Stimulated activated memory B cell treated with anti-CD40 and anti-IgM and Interleukin-4, amounts not matched to agents 10 μg/mL and 1 μg/mL and 100 μg/mL, for 72 hours (primary cell): ENCODE results near the gene ENTPD6.
"Not testable (repeated sequence)": the region's sequence is repeated elsewhere in the genome, so short reads cannot be mapped to it uniquely, and the experiment has no call there.

Source experiments
- ATAC-seq: fragments of 150-1000 bp; cut with Tn5 transposase; 2 replicates; pipeline ENCODE4 v1.10.0; 2021
- H3K27ac Mint-ChIP-seq: one replicate; pipeline ENCODE4 v1.8.0; 2022; ENCODE audit warnings: mild to moderate bottlenecking, mixed read lengths
- H3K27me3 Mint-ChIP-seq: one replicate; pipeline ENCODE4 v1.8.0; 2022; ENCODE audit warnings: mixed read lengths
- H3K36me3 Mint-ChIP-seq: one replicate; pipeline ENCODE4 v1.8.0; 2022; ENCODE audit warnings: mixed read lengths
- H3K4me1 Mint-ChIP-seq: one replicate; pipeline ENCODE4 v1.8.0; 2022; ENCODE audit warnings: mixed read lengths
- H3K4me3 Mint-ChIP-seq: one replicate; pipeline ENCODE4 v1.8.0; 2022; ENCODE audit warnings: mild to moderate bottlenecking, moderate library complexity, mixed read lengths
- H3K9me3 Mint-ChIP-seq: one replicate; pipeline ENCODE4 v1.8.0; 2022; ENCODE audit warnings: mixed read lengths

The ENTPD6 gene

GRCh38 chr20:25177890-25178321, 17.6 kb upstream of the ENTPD6 start:
- Mint-ChIP-seq H3K27ac (no peak overlapping the region), H3K4me1 (no peaks in the 10 kb centered on the region), H3K27me3 (peaks cover 15% of the 10 kb centered on the region), H3K9me3 (peaks cover 5% of the 10 kb centered on the region), H3K36me3 (no peaks in the 10 kb centered on the region), H3K4me3 (no peak overlapping the region)
- no peak for ATAC-seq

- peaks cover 4% of the 10 kb centered on the region for H3K9me3 Mint-ChIP-seq
- ATAC-seq: no peak
Observed at GRCh38 chr20:25178563-25179438, 16.7 kb upstream of the ENTPD6 start.

GRCh38 chr20:25179439-25180089, 15.9 kb upstream of the ENTPD6 start:
- no peak overlapping the region for H3K27ac Mint-ChIP-seq
- H3K4me1 Mint-ChIP-seq: no peaks in the 10 kb centered on the region
- H3K4me3 Mint-ChIP-seq: no peak overlapping the region
- no peak for ATAC-seq
- peaks cover 30% of the 10 kb centered on the region for H3K27me3 Mint-ChIP-seq
- H3K9me3 Mint-ChIP-seq: peaks cover 8% of the 10 kb centered on the region
- peaks cover 7% of the 10 kb centered on the region for H3K36me3 Mint-ChIP-seq

More at GRCh38 chr20:25178563-25179438, 16.7 kb upstream of the ENTPD6 start:
- Mint-ChIP-seq H3K27ac (no peak overlapping the region), H3K4me3 (no peak overlapping the region), H3K27me3 (peaks cover 22% of the 10 kb centered on the region), H3K36me3 (peaks cover 4% of the 10 kb centered on the region), H3K4me1 (no peaks in the 10 kb centered on the region)

- H3K36me3 Mint-ChIP-seq, ATAC-seq, H3K27ac Mint-ChIP-seq, H3K4me1 Mint-ChIP-seq, H3K4me3 Mint-ChIP-seq, H3K9me3 Mint-ChIP-seq: not testable (repeated sequence)
- peaks cover 53% of the 10 kb centered on the region for H3K27me3 Mint-ChIP-seq
Observed at GRCh38 chr20:25184391-25184790, 11.1 kb upstream of the ENTPD6 start.

- Mint-ChIP-seq H3K9me3 (peaks cover 8% of the 10 kb centered on the region), H3K36me3 (peaks cover 7% of the 10 kb centered on the region), H3K4me3 (no peak overlapping the region), H3K27me3 (peaks cover 75% of the 10 kb centered on the region), H3K27ac (no peak overlapping the region), H3K4me1 (no peaks in the 10 kb centered on the region)
- ATAC-seq: no peak
Observed at GRCh38 chr20:25187220-25187619, 8.3 kb upstream of the ENTPD6 start.

- Mint-ChIP-seq H3K27ac (no peak overlapping the region), H3K27me3 (peaks cover 75% of the 10 kb centered on the region), H3K9me3 (peaks cover 8% of the 10 kb centered on the region), H3K4me3 (no peak overlapping the region), H3K36me3 (peaks cover 7% of the 10 kb centered on the region), H3K4me1 (no peaks in the 10 kb centered on the region)
- ATAC-seq: no peak
Observed at GRCh38 chr20:25187635-25188034, 7.9 kb upstream of the ENTPD6 start.

- Mint-ChIP-seq H3K27me3 (peaks cover 75% of the 10 kb centered on the region), H3K9me3 (peaks cover 8% of the 10 kb centered on the region), H3K4me1 (no peaks in the 10 kb centered on the region), H3K27ac (no peak overlapping the region), H3K4me3 (no peak overlapping the region), H3K36me3 (peaks cover 7% of the 10 kb centered on the region)
- no peak for ATAC-seq
Observed at GRCh38 chr20:25188218-25188617, 7.3 kb upstream of the ENTPD6 start.

GRCh38 chr20:25191051-25191450, 4.5 kb upstream of the ENTPD6 start:
- peaks cover 2% of the 10 kb centered on the region for H3K4me1 Mint-ChIP-seq
- H3K4me3 Mint-ChIP-seq: no peak overlapping the region
- no peaks in the 10 kb centered on the region for H3K9me3 Mint-ChIP-seq
- H3K36me3 Mint-ChIP-seq: no peaks in the 10 kb centered on the region
- no peak for ATAC-seq
- H3K27ac Mint-ChIP-seq: no peak overlapping the region
- H3K27me3 Mint-ChIP-seq: peaks cover 46% of the 10 kb centered on the region

- Mint-ChIP-seq H3K36me3 (no peaks in the 10 kb centered on the region), H3K9me3 (no peaks in the 10 kb centered on the region), H3K4me3 (no peak overlapping the region), H3K27me3 (peaks cover 40% of the 10 kb centered on the region), H3K4me1 (peaks cover 8% of the 10 kb centered on the region), H3K27ac (no peak overlapping the region)
- ATAC-seq: no peak
Observed at GRCh38 chr20:25191689-25192088, 3.8 kb upstream of the ENTPD6 start.

- no peak overlapping the region for H3K4me3 Mint-ChIP-seq
- no peak overlapping the region for H3K27ac Mint-ChIP-seq
Observed at GRCh38 chr20:25193843-25194242, 1.7 kb upstream of the ENTPD6 start.

GRCh38 chr20:25194333-25194972, 1.1 kb upstream of the ENTPD6 start:
- Mint-ChIP-seq H3K27me3 (peaks cover 22% of the 10 kb centered on the region), H3K4me1 (peaks cover 30% of the 10 kb centered on the region), H3K9me3 (no peaks in the 10 kb centered on the region), H3K27ac (peak overlapping the region; percentile 44), H3K4me3 (peak overlapping the region; percentile 83), H3K36me3 (peaks cover 3% of the 10 kb centered on the region)
- ATAC-seq: no peak

More at GRCh38 chr20:25193843-25194242, 1.7 kb upstream of the ENTPD6 start:
- no peaks in the 10 kb centered on the region for H3K36me3 Mint-ChIP-seq
- no peaks in the 10 kb centered on the region for H3K9me3 Mint-ChIP-seq
- H3K27me3 Mint-ChIP-seq: peaks cover 24% of the 10 kb centered on the region
- peaks cover 24% of the 10 kb centered on the region for H3K4me1 Mint-ChIP-seq
- ATAC-seq: no peak

- peaks cover 5% of the 10 kb centered on the region for H3K27me3 Mint-ChIP-seq
- peak overlapping the region; percentile 83 for H3K4me3 Mint-ChIP-seq
- no peaks in the 10 kb centered on the region for H3K9me3 Mint-ChIP-seq
- peaks cover 48% of the 10 kb centered on the region for H3K4me1 Mint-ChIP-seq
- H3K27ac Mint-ChIP-seq: peak overlapping the region; percentile 44
- peak; percentile 54 for ATAC-seq
- H3K36me3 Mint-ChIP-seq: peaks cover 13% of the 10 kb centered on the region
Observed at GRCh38 chr20:25195962-25196785, 662 bp downstream of the ENTPD6 start.

GRCh38 chr20:25196786-25197120, 1.2 kb downstream of the ENTPD6 start:
- H3K27me3 Mint-ChIP-seq: no peaks in the 10 kb centered on the region
- H3K4me3 Mint-ChIP-seq: peak overlapping the region; percentile 83
- peaks cover 19% of the 10 kb centered on the region for H3K36me3 Mint-ChIP-seq
- no peaks in the 10 kb centered on the region for H3K9me3 Mint-ChIP-seq
- peaks cover 52% of the 10 kb centered on the region for H3K4me1 Mint-ChIP-seq
- peak overlapping the region; percentile 44 for H3K27ac Mint-ChIP-seq
- no peak for ATAC-seq

- peak overlapping the region; percentile 33 for H3K27ac Mint-ChIP-seq
- H3K9me3 Mint-ChIP-seq: no peaks in the 10 kb centered on the region
- no peak for ATAC-seq
- peaks cover 52% of the 10 kb centered on the region for H3K4me1 Mint-ChIP-seq
- H3K4me3 Mint-ChIP-seq: peak overlapping the region; percentile 49
- H3K27me3 Mint-ChIP-seq: no peaks in the 10 kb centered on the region
- H3K36me3 Mint-ChIP-seq: peaks cover 19% of the 10 kb centered on the region
Observed at GRCh38 chr20:25197183-25197869, 1.8 kb downstream of the ENTPD6 start.
